Mucosa of stomach (tissue), 1 donor: ENCODE measurements around the gene ZSWIM2.
"Not testable (repeated sequence)": the region's sequence is repeated elsewhere in the genome, so short reads cannot be mapped to it uniquely, and the experiment has no call there.

Experiments used
- H3K27me3 ChIP-seq: one replicate; pipeline ENCODE4 v1.7.0; 2013; ENCODE audit warnings: mild to moderate bottlenecking, low read length; ENCODE audit not compliant: control insufficient read depth, insufficient read depth
- H3K36me3 ChIP-seq: one replicate; pipeline ENCODE4 v1.7.0; 2013; ENCODE audit warnings: low read length; ENCODE audit not compliant: control insufficient read depth, insufficient read depth
- H3K4me1 ChIP-seq: one replicate; pipeline ENCODE4 v1.7.0; 2013; ENCODE audit warnings: mild to moderate bottlenecking, low read length; ENCODE audit not compliant: control insufficient read depth, insufficient read depth
- H3K4me3 ChIP-seq: one replicate; pipeline ENCODE4 v1.7.0; 2013; ENCODE audit warnings: low read length
- H3K9ac ChIP-seq: one replicate; pipeline ENCODE4 v1.7.0; 2013; ENCODE audit warnings: mild to moderate bottlenecking, low read length, moderate library complexity
- H3K9me3 ChIP-seq: one replicate; pipeline ENCODE4 v1.7.0; 2013; ENCODE audit warnings: mild to moderate bottlenecking, low read length, moderate library complexity; ENCODE audit not compliant: control insufficient read depth
- donor health status: Pancreatic carcinoma.

The ZSWIM2 gene

DNA sequence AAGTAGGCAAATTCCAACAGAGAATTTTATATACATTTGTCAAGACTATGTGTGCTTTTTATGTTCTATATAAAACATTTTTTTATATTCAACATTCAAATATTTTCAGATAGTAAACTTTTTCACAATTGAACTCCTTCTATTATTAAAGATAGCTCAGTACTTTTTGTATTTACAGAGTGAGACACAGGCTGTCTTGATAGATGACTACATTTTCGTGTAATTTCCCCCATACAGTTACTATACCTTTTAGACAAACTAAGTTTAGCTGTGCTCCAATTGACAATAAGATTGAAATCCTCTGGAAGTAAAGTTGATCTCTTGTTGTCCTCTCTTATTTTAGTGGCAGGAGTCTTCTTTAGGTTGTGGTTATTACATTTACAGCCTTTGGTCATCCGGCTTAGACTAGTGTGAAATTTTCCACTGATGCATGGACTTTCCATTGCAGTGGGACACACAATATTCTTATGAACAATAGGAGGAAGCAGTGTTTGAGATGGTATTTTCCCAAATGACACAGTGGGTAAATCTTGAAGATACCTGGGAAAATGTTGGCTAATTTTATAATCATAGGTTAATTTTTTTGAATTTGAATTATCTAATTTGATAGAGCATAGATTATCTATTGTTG lies 21.0 kb downstream of the ZSWIM2 start:
- Histone ChIP-seq H3K36me3 (no peaks in the 10 kb centered on the region), H3K4me1 (no peaks in the 10 kb centered on the region), H3K4me3 (no peak overlapping the region), H3K9me3 (no peaks in the 10 kb centered on the region), H3K27me3 (no peaks in the 10 kb centered on the region), H3K9ac (no peak overlapping the region)

DNA sequence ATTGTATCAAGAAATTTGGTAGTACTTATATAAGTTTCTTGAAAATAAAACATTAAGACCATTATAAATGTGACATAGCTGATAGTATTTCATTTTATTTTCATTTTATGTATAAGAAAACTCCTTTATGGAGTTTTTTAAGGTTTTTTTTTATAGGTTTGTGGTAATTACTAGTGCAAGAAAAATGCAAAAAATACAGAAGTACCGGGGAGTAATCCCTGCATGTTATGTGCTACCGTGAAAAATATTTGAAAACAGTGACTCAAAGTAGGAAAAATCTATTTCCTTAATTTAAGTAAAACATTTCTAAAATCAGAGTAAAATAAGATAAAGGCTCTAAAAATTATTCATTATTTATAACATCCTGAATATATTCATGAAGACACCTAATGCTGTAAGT lies 21.6 kb downstream of the ZSWIM2 start:
- no peak overlapping the region for H3K4me3 ChIP-seq
- H3K9me3 ChIP-seq, result no peaks in the 10 kb centered on the region
- no peaks in the 10 kb centered on the region for H3K36me3 ChIP-seq
- no peak overlapping the region for H3K9ac ChIP-seq
- no peaks in the 10 kb centered on the region for H3K27me3 ChIP-seq
- H3K4me1 ChIP-seq, result no peaks in the 10 kb centered on the region

DNA sequence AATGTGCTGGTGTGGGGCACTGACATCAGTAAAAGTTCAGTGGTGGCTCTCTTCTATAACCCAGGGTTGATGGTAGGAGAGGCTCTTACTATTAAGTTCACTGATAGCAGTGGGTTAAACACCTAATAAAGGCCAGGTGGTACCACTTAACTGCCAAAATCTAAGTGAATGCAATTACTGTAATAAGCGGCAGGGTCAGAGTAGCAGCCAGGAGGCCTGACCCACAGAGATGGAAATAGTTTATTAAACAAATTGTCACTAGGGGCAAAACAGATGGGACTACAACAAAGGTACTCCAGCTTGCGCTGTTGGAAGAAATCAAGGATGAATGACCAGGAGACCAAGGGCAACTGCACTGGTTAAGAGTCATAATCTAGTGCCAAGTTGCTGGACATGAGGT lies 26.6 kb downstream of the ZSWIM2 start:
- Histone ChIP-seq H3K9me3 (no peaks in the 10 kb centered on the region), H3K4me1 (no peaks in the 10 kb centered on the region), H3K9ac (no peak overlapping the region), H3K4me3 (no peak overlapping the region), H3K27me3 (no peaks in the 10 kb centered on the region), H3K36me3 (no peaks in the 10 kb centered on the region)

DNA sequence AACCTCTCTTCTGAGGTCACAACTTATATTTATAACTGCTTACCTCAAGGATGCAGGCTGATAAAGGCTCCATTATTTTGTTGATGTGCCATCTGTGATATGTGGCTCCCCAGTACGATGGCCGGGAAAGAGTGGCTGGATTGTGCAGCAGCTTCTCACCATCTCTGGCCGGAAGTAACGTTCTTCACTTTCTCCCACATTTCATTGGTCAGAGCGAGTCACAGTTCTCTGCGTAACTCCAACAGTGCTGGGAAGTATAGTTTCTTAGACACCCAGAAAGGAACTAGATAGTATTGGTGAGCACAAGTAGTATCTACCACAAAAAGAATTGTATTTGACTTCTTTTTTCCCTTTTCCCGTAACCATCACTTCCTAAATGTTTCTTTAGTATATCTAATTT lies 28.7 kb downstream of the ZSWIM2 start:
- Histone ChIP-seq H3K4me1 (no peaks in the 10 kb centered on the region), H3K9ac (no peak overlapping the region), H3K9me3 (no peaks in the 10 kb centered on the region), H3K4me3 (no peak overlapping the region), H3K36me3 (no peaks in the 10 kb centered on the region), H3K27me3 (no peaks in the 10 kb centered on the region)

DNA sequence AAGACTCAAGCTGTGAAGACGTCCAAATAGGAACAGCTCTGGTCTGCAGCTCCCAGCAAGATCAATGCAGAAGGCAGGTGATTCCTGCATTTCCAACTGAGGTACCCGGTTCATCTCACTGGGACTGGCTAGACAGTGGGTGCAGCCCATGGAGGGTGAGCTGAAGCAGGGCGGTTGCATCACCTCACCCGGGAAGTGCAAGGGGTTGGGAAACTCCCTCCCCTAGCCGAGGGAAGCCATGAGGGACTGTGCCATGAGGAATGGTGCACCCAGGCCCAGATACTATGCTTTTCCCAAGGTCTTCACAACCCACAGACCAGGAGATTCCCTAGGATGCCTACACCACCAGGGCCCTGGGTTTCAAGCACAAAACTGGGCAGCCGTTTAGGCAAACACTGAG lies 37.2 kb downstream of the ZSWIM2 start:
- H3K4me1 ChIP-seq, H3K9me3 ChIP-seq, H3K36me3 ChIP-seq, H3K4me3 ChIP-seq, H3K9ac ChIP-seq, H3K27me3 ChIP-seq: not testable (repeated sequence)

DNA sequence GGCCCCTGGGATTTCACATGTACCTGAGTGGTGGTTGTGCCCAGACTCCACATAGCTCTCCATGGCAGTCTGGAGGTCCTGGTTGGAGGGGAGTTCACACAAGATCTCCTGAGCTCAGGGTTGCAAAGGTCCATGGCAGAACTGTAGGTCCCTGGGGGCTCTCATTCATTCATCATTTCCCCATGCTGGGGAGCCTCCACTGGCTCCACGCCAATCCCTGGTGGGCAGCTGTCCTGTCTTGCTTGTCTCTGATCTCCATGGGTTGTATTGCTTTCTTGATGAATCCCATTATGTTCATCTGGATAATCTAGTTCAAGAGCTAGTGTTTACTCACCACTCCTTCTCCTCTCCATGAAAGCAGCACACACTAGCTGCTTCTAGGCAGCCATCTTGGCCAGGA lies 42.4 kb downstream of the ZSWIM2 start:
- Histone ChIP-seq H3K9ac (no peak overlapping the region), H3K9me3 (no peaks in the 10 kb centered on the region), H3K4me3 (no peak overlapping the region), H3K36me3 (no peaks in the 10 kb centered on the region), H3K27me3 (no peaks in the 10 kb centered on the region), H3K4me1 (no peaks in the 10 kb centered on the region)

DNA sequence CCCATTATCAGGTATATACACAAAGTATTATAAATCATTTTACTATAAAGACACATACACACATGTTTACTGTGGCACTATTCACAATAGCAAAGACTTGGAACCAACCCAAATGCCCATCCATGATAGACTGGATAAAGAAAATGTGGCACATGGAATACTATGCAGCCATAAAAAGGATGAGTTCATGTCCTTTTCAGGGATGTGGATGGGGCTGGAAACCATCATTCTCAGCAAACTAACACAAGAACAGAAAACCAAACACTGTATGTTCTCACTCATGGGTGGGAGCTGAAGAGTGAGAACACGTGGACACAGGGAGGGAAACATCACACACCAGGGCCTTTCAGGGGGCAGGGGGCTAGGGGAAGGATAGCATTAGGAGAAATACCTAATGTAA lies 50.4 kb downstream of the ZSWIM2 start:
- not testable (repeated sequence) for H3K4me1 ChIP-seq, H3K9me3 ChIP-seq, H3K4me3 ChIP-seq, H3K27me3 ChIP-seq, H3K36me3 ChIP-seq, H3K9ac ChIP-seq

DNA sequence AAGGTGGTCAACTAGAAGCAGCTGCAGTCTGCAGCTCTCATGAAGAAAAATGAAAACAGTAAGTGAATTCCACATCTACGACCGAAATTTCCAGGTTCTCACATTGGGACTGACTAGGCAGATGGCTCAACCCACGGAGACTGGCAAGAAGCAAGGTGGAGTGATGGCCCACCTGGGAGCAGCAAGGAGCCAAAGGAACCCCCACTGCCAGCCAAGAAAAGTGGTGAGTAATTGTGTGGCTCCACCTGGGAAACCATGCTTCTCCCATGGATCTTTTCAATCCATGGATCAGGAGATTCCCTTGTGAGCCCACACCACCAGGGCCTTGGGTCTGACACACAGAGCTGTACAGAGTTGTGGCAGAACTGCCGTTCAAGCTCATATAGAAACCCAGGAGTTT lies 64.0 kb downstream of the ZSWIM2 start:
- Histone ChIP-seq H3K4me3 (no peak overlapping the region), H3K9ac (no peak overlapping the region), H3K27me3 (no peaks in the 10 kb centered on the region), H3K4me1 (no peaks in the 10 kb centered on the region), H3K36me3 (no peaks in the 10 kb centered on the region), H3K9me3 (no peaks in the 10 kb centered on the region)

DNA sequence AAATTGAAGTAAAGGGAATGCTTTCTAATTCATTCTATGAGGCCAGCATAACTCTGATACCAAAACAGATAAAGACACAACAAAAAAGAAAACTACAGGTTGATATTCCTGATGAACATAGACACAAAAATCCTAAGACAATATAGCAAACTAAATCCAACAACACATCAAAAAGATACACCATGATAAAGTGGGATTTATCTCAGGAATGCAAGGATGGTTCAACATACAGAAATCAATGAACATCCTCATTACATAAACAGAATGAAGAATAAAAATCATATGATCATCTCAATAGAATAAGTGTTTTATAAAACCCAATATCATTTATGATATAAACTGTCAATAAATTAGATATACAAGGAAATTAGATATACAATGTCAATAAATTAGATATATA lies 65.7 kb downstream of the ZSWIM2 start:
- H3K27me3 ChIP-seq, result no peaks in the 10 kb centered on the region
- H3K36me3 ChIP-seq, result no peaks in the 10 kb centered on the region
- H3K4me1 ChIP-seq, result no peaks in the 10 kb centered on the region
- no peak overlapping the region for H3K4me3 ChIP-seq
- H3K9me3 ChIP-seq, result no peaks in the 10 kb centered on the region
- H3K9ac ChIP-seq, result no peak overlapping the region

DNA sequence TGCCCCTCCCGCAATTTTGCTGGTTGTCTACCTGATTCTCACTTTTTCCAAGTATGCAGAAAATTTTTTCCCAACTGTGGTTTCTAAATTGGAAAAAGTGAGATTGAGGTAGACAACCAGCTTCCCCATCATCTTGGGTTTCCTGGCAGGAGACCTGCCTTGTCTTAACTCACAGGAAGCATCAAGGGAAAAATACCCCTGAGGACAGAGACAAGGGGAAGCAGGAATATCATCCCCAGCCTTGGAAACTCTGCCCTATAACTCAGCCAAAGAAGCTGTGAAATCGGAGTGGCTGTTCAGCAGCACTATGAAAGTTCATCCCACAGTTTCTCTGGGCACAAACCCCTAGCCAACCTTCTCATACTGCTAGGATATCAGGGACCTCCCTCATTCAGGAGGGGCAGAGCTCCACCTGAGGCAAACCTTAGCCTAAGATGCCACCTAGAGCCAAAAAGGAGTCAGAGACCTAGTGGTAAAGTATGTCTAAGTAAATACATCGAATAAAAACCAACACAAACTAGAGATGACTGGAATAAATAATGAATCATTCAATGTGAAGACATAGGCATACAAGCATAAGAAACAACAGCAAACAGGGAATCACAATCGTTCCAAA lies 68.2 kb downstream of the ZSWIM2 start:
- Histone ChIP-seq H3K9me3 (no peaks in the 10 kb centered on the region), H3K4me3 (no peak overlapping the region), H3K4me1 (no peaks in the 10 kb centered on the region), H3K36me3 (no peaks in the 10 kb centered on the region), H3K9ac (no peak overlapping the region), H3K27me3 (no peaks in the 10 kb centered on the region)
